Hematopoietic multipotent progenitor cell treated with erythropoietin and hydrocortisone succinate and interleukin-3 and kit ligand, for 17 days (in vitro differentiated cells): Measurements from ENCODE around the gene TMEM94.
"Not testable (repeated sequence)": the region's sequence is repeated elsewhere in the genome, so short reads cannot be mapped to it uniquely, and the experiment has no call there.

ENCODE experiments used
- DNase-seq: peaks from one replicate; pipeline ENCODE4 v3.0.0-alpha.2; 2015; ENCODE audit warnings: low spot score

Gene TMEM94

GRCh38 chr17:75511610-75512575, 55.5 kb downstream of the TMEM94 start:
- DNase-seq: no peak

GRCh38 chr17:75512926-75513640, 56.6 kb downstream of the TMEM94 start:
- no peak for DNase-seq

DNA sequence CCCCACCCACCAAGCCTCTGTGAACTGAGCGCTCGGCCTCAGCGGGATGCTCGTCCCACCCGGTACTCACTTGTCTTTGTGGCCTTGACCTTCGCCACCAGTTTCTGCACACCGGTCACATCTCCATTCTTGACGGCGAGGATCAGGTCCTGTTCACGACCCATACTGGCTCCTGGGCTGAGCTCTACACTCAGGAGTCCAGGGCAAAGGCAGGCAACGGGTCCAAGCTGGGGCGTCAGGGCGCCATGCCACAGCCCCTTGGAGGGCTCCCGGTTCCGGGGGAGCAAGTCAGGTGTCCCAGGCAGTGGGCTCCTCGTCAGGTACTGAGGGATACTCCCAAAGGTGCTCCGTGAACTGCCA, 57.2 kb downstream of the TMEM94 start:
- DNase-seq: no peak

GRCh38 chr17:75514299-75514918, 58.0 kb downstream of the TMEM94 start:
- DNase-seq: no peak

- no peak for DNase-seq
These were observed 58.6 kb downstream of the TMEM94 start for GRCh38 chr17:75514919-75515495.

DNA sequence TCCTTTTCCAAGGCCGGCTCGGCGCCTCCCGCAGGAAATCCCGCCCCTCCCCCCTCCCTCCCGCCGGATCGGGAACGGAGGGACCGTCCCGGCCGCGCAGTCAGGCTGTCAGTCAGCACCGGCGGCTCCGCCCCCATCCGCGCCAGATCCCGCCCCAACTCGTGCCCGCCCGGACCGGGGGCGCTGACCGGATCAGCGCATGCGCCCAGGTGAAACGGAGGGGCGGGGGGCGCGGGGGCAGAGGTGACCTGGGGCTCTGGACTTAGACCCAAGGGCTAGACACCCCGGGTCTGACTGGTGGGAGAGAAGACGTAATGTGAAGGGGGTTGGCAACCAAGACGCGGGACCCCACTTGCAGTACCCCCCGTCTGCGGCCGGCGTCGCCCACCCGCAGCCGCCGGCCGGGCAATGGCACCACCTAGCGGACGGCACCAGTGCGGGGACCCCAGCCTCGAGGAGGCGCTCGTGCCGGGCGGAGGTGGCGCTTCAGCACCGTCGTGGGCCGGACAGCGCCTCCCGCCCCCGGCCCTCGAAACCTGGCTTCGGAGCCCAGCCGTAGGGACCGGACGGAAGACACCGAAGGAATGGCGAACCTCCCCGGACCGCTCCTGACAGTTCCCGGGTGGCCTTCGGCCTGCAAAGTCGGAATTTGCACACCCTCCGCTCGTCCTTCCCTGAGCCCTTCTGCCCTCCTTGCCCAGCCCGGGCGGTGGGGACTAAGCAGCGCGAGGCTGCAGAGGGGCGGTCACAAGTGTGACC, 59.2 kb downstream of the TMEM94 start, which contains the start of gene CASKIN2:
Gene CASKIN2, minus strand, starts transcription at position 42 of the 759 bp plus-strand sequence. CDS start 1,733 bp downstream, outside the sequence.
- peak; percentile 67 for DNase-seq

GRCh38 chr17:75516255-75516618, 59.8 kb downstream of the TMEM94 start, which contains the start of gene TSEN54:
TSS of gene TSEN54 (plus strand) at chr17:75516528. CDS start at chr17:75516561, 33 bp downstream.
- peak; percentile 77 for DNase-seq

- DNase-seq: no peak
These were observed 60.3 kb downstream of the TMEM94 start for GRCh38 chr17:75516619-75517296.

DNA sequence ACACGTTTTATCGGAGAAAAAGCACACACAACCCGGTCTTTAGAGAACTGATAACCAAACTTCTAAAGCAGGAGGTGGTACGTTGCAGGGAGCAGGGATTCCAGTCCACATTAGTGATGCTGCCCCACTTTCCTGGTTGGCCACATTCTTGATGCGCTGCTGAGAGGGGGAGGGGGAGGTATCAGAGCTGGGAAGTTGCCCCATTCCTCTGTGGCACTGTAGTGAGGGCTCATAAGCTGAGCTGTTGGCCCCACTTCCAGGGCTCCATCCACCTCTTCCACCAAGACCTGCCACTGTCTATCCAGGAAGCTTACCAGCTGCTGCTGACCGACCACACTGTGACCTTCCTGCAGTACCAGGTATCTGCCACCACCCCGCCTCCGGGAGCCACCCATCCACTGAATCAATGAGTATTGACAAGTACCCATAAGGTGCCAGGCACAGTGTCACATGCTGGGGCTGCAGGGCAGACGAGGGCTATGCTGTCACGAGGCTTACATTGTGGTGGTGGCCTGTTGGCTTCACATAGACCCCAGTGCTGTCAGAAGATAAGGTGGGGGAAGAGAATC, 60.9 kb downstream of the TMEM94 start:
- DNase-seq: no peak

- no peak for DNase-seq
These were observed 61.8 kb downstream of the TMEM94 start for GRCh38 chr17:75518201-75518600.

- no peak for DNase-seq
These were observed 62.6 kb downstream of the TMEM94 start for GRCh38 chr17:75518983-75519537.

DNA sequence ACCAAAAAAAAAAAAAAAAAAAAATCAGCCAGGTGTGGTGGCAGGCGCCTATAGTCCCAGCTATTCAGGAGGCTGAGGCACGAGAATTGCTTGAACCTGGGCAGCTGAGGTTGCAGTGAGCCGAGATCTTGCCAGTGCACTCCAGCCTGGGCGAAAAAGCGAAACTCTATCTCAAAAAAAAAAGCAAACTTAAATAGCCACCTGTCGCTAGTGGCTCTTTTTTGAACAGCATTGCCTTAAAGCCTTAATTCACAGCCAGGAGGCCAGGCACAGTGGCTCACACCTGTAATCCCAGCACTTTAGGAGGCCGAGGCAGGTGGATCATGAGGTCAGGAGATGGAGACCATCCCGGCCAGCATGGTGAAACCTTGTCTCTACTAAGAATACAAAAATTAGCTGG, 64.0 kb downstream of the TMEM94 start:
- DNase-seq: not testable (repeated sequence)

- DNase-seq: no peak
These were observed 64.9 kb downstream of the TMEM94 start for GRCh38 chr17:75521290-75521689.

DNA sequence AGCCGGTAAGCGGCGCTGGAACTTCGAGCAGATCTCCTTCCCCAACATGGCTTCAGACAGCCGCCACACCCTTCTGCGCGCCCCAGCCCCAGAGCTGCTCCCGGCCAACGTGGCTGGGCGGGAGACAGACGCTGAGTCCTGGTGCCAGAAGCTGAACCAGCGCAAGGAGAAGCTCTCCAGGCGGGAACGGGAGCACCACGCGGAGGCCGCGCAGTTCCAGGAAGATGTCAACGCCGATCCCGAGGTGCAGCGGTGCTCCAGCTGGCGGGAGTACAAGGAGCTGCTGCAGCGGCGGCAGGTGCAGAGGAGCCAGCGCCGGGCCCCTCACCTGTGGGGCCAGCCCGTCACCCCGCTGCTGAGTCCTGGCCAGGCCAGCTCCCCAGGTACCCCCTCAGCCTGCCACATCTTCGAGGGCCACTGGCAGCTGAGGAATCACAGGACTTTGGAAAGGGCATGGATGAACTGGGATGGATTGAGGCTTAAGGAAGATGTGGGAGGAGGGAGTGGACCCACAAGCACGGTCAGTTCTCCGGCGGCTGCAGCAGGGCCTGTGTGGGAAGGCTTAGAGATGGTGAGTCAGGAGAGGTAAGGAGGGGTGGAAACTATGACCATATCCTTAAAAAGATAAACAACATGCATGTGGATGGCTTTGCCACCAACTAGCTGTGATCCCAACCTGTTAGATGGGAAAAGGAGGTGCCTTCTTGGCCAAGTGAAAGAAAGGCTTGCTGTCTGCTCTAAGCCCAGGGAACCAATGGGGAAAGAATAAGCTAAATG, 65.7 kb downstream of the TMEM94 start:
- no peak for DNase-seq

DNA sequence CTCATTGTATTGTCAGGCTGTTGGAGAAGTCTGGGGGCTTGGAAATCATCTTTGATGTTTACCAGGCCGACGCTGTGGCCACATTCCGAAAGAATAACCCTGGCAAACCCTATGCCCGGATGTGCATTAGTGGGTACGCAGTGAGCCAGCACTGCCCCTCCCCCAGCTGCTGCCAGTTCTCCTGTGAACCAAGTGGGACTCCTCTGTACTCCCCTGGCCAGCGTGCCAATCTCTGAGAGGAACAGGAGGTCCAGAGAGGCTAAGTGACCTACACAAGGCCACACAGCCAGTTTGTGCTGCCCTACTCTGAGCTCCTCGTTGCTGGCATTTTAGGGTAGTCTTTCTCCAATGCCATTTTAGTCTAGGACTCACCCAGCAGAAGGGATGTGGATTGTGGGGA, 67.2 kb downstream of the TMEM94 start:
- no peak for DNase-seq

GRCh38 chr17:75524269-75524969, 68.0 kb downstream of the TMEM94 start:
- no peak for DNase-seq

- peak; percentile 73 for DNase-seq
These were observed 68.8 kb downstream of the TMEM94 start, which contains the start of gene LLGL2 for GRCh38 chr17:75524970-75525805. TSS of gene LLGL2 (plus strand) at chr17:75525697. CDS start at chr17:75543427, 17,730 bp downstream.
